ENCODE data around the gene MICAL3.

The MICAL3 gene

DNA sequence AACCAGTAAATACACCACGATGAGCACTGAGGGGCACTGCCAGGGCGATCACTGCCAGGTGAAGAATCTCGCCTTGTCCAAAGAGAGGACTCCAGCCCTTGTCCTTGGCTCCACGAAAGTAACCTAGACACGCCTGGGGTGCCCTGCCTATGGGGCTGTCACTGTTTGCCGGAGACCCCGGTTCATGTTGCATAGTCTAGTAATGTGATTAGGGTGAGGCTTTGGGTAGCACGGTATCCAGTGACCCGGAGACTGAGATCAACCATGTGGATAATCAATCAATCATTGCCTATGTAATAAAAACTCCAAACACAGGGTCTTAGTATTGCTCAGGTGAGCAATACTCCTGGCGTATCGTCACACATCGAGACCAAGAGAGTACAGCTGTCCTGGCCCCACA is 190.9 kb downstream of the MICAL3 start:
- no peaks in the 10 kb centered on the region for H3K27me3 ChIP-seq (ENCODE audit: insufficient read depth, low read length)
- H3K9me3 ChIP-seq (ENCODE audit: low read length): no peaks in the 10 kb centered on the region
- no peak overlapping the region for H2AFZ ChIP-seq (ENCODE audit: low read length)
- no peaks in the 10 kb centered on the region; the same call in 1 of the 2 replicates for H3K36me3 ChIP-seq (ENCODE audit: insufficient read depth, low read length)
- H3K79me2 ChIP-seq (ENCODE audit: insufficient read depth, low read length): no peaks in the 10 kb centered on the region
- H3F3A ChIP-seq (ENCODE audit: insufficient read depth, low read length): no peaks in the 10 kb centered on the region
- H3K9me2 ChIP-seq (ENCODE audit: low read depth, low read length): no peaks in the 10 kb centered on the region
- no peak overlapping the region for H3K4me2 ChIP-seq (ENCODE audit: low read length)
- H3K9ac ChIP-seq (ENCODE audit: low read length): no peak overlapping the region
- no peak overlapping the region for H3K27ac ChIP-seq (ENCODE audit: low read depth, low read length, poor library complexity, severe bottlenecking)
- no peaks in the 10 kb centered on the region for H4K20me1 ChIP-seq (ENCODE audit: insufficient read depth, low read length)
- H3K4me1 ChIP-seq (ENCODE audit: insufficient read depth, low read length, severe bottlenecking): no peaks in the 10 kb centered on the region
- TF ChIP-seq, protein P1, sequence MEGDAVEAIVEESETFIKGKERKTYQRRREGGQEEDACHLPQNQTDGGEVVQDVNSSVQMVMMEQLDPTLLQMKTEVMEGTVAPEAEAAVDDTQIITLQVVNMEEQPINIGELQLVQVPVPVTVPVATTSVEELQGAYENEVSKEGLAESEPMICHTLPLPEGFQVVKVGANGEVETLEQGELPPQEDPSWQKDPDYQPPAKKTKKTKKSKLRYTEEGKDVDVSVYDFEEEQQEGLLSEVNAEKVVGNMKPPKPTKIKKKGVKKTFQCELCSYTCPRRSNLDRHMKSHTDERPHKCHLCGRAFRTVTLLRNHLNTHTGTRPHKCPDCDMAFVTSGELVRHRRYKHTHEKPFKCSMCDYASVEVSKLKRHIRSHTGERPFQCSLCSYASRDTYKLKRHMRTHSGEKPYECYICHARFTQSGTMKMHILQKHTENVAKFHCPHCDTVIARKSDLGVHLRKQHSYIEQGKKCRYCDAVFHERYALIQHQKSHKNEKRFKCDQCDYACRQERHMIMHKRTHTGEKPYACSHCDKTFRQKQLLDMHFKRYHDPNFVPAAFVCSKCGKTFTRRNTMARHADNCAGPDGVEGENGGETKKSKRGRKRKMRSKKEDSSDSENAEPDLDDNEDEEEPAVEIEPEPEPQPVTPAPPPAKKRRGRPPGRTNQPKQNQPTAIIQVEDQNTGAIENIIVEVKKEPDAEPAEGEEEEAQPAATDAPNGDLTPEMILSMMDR (IDR thresholded peaks at IDR 0.05; ENCODE audit: low read length): no peak
- TF ChIP-seq EZH2 (IDR thresholded peaks at IDR 0.05; ENCODE audit: borderline replicate concordance, low read length): no peak
- no peak overlapping the region for H3K4me3 ChIP-seq (ENCODE audit: low read depth, low read length, poor library complexity, severe bottlenecking)

DNA sequence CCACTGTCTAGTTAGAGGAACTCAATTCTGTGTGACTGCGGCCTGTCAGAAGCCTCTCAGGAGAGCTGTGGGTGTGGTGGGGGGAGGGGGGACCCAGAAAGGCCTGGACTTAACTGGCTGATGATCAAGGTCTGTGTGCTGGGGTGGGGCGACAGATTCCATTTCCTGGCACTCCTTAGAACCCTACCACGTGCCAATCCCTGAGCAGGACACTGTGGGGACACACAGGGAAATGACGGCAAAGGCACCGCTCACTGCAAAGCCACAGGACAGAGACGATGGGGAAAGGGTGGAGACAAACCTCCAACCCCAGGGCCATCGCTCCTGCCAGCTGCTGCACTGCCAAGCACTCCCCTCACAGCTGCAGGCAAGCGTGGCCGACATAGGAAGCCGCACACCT is 191.7 kb downstream of the MICAL3 start:
- no peak overlapping the region for H3K9ac ChIP-seq (ENCODE audit: low read length)
- no peaks in the 10 kb centered on the region for H3K9me3 ChIP-seq (ENCODE audit: low read length)
- no peaks in the 10 kb centered on the region for H3F3A ChIP-seq (ENCODE audit: insufficient read depth, low read length)
- H3K4me2 ChIP-seq (ENCODE audit: low read length): no peak overlapping the region
- H3K79me2 ChIP-seq (ENCODE audit: insufficient read depth, low read length): no peaks in the 10 kb centered on the region
- TF ChIP-seq EZH2 (IDR thresholded peaks at IDR 0.05; ENCODE audit: borderline replicate concordance, low read length): no peak
- TF ChIP-seq, protein P1 (IDR thresholded peaks at IDR 0.05; ENCODE audit: low read length): no peak
- H3K27ac ChIP-seq (ENCODE audit: low read depth, low read length, poor library complexity, severe bottlenecking): no peak overlapping the region
- no peaks in the 10 kb centered on the region for H3K4me1 ChIP-seq (ENCODE audit: insufficient read depth, low read length, severe bottlenecking)
- no peaks in the 10 kb centered on the region for H3K27me3 ChIP-seq (ENCODE audit: insufficient read depth, low read length)
- H3K4me3 ChIP-seq (ENCODE audit: low read depth, low read length, poor library complexity, severe bottlenecking): no peak overlapping the region
- no peak overlapping the region for H2AFZ ChIP-seq (ENCODE audit: low read length)
- H3K36me3 ChIP-seq (ENCODE audit: insufficient read depth, low read length): no peaks in the 10 kb centered on the region; the same call in 1 of the 2 replicates
- no peaks in the 10 kb centered on the region for H4K20me1 ChIP-seq (ENCODE audit: insufficient read depth, low read length)
- H3K9me2 ChIP-seq (ENCODE audit: low read depth, low read length): no peaks in the 10 kb centered on the region

DNA sequence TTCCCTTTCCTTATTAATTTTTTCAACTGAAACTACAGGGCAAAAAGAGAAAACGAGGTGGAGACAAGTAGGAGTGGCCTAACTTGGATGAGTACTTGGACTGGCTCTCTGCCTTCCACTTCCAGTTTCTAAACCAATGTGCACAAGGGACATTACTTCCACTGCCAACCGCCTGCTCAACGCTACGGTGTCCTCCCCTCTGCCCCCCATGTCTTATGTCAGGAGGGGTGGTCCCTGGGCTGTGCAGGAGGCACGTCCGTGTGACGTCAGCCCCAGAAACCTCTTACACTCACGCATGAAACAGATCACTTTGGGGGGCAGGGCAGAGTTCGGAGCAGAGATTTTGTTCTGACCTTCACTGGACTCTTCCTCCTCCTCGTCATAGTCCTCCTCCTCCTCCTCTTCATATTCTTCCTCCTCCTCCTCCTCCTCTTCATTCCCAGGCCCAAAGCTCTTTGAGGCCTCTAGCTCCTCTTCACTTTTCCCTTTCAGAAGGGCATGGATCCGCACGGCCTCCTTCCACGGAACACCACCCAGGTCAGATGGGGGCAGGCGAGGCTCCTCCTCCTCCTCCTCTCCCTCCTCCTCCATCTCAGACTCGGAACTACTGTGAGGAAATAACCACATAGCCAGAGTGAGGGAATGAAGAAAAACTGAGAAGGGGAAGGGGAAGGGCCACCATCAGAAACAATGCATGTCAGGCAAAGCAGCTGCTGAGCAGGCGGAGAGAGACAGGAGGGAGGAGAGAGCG is 192.7 kb downstream of the MICAL3 start:
- Histone ChIP-seq H3K27ac (ENCODE audit: low read depth, low read length, poor library complexity, severe bottlenecking) (no peak overlapping the region), H3K27me3 (ENCODE audit: insufficient read depth, low read length) (no peaks in the 10 kb centered on the region), H3K9ac (ENCODE audit: low read length) (no peak overlapping the region), H3F3A (ENCODE audit: insufficient read depth, low read length) (no peaks in the 10 kb centered on the region), H3K9me3 (ENCODE audit: low read length) (no peaks in the 10 kb centered on the region), H2AFZ (ENCODE audit: low read length) (no peak overlapping the region), H3K4me2 (ENCODE audit: low read length) (no peak overlapping the region), H4K20me1 (ENCODE audit: insufficient read depth, low read length) (no peaks in the 10 kb centered on the region), H3K4me3 (ENCODE audit: low read depth, low read length, poor library complexity, severe bottlenecking) (no peak overlapping the region), H3K36me3 (ENCODE audit: insufficient read depth, low read length) (no peaks in the 10 kb centered on the region; the same call in 1 of the 2 replicates), H3K4me1 (ENCODE audit: insufficient read depth, low read length, severe bottlenecking) (no peaks in the 10 kb centered on the region), H3K9me2 (ENCODE audit: low read depth, low read length) (no peaks in the 10 kb centered on the region), H3K79me2 (ENCODE audit: insufficient read depth, low read length) (no peaks in the 10 kb centered on the region)
- no peak for TF ChIP-seq EZH2 (IDR thresholded peaks at IDR 0.05; ENCODE audit: borderline replicate concordance, low read length)
- TF ChIP-seq, protein P1 (IDR thresholded peaks at IDR 0.05; ENCODE audit: low read length): no peak
